GM18519 (cell line): ENCODE measurements around the gene AK3.

Experiments used
- ATAC-seq: cut with Tn5 transposase; IDR thresholded peaks from one replicate; pipeline ENCODE4 v1.9.1; 2021; ENCODE audit warnings: mild to moderate bottlenecking, moderate library complexity; ENCODE audit not compliant: unreplicated experiment, low FRiP score

AK3 gene

GRCh38 chr9:4750023-4750673 is 9.1 kb upstream of the AK3 start:
- ATAC-seq: no peak

GRCh38 chr9:4748612-4749011 is 7.6 kb upstream of the AK3 start:
- no peak for ATAC-seq

- ATAC-seq: no peak
These were observed 5.5 kb upstream of the AK3 start for GRCh38 chr9:4746278-4747030.

- ATAC-seq: no peak
These were observed 2.3 kb upstream of the AK3 start for GRCh38 chr9:4743131-4743875.

GRCh38 chr9:4742246-4742645 is 1.2 kb upstream of the AK3 start:
- ATAC-seq: no peak

GRCh38 chr9:4741365-4742089 is 525 bp upstream of the AK3 start:
- no peak for ATAC-seq

- no peak for ATAC-seq
These were observed 689 bp downstream of the AK3 start for GRCh38 chr9:4740388-4740637.

- no peak for ATAC-seq
These were observed 1.2 kb downstream of the AK3 start for GRCh38 chr9:4739587-4740387.

GRCh38 chr9:4738866-4739586 is 2.0 kb downstream of the AK3 start:
- no peak for ATAC-seq

- no peak for ATAC-seq
These were observed 6.9 kb downstream of the AK3 start for GRCh38 chr9:4734150-4734549.

- ATAC-seq: no peak
These were observed 8.1 kb downstream of the AK3 start for GRCh38 chr9:4732890-4733289.

- no peak for ATAC-seq
These were observed 13.4 kb downstream of the AK3 start for GRCh38 chr9:4727593-4727992.

- ATAC-seq: no peak
These were observed 15.1 kb downstream of the AK3 start for GRCh38 chr9:4725706-4726442.

GRCh38 chr9:4721736-4722135 is 19.3 kb downstream of the AK3 start:
- no peak for ATAC-seq

GRCh38 chr9:4718911-4719310 is 22.1 kb downstream of the AK3 start:
- ATAC-seq: no peak

GRCh38 chr9:4717815-4718214 is 23.2 kb downstream of the AK3 start:
- no peak for ATAC-seq

- ATAC-seq: no peak
These were observed 24.8 kb downstream of the AK3 start for GRCh38 chr9:4716163-4716562.

GRCh38 chr9:4714266-4715016 is 26.6 kb downstream of the AK3 start:
- no peak for ATAC-seq
